K562 (cell line): ENCODE measurements around the gene MYBL2. TPM values are rescaled to one million over a fixed set of nuclear protein-coding genes. Genes with fewer than 3 reads are reported as not detected.

Experiments used
- ARID3B ChIP-seq: fragments of 250-450 bp; sonication (Bioruptor Pico); IDR thresholded peaks from 2 replicates; pipeline ENCODE4 v1.4.0; 2020; ENCODE audit warnings: borderline replicate concordance
- CREB5 ChIP-seq: fragments of 250-450 bp; sonication (Bioruptor Pico); IDR thresholded peaks from 2 replicates; pipeline ENCODE4 v1.5.0; 2020; ENCODE audit warnings: mild to moderate bottlenecking
- ELF4 ChIP-seq: fragments of 450-650 bp; formaldehyde crosslinking; IDR thresholded peaks from 2 replicates; pipeline ENCODE4 v1.4.0; 2022; ENCODE audit warnings: missing genetic modification characterization
- HIVEP1 ChIP-seq: fragments of 250-450 bp; sonication (Bioruptor Pico); IDR thresholded peaks from 2 replicates; pipeline ENCODE4 v1.4.0; 2020; ENCODE audit warnings: mild to moderate bottlenecking
- MAFG ChIP-seq: fragments of 450-650 bp; conservative IDR thresholded peaks from 2 replicates; pipeline ENCODE4 v1.6.1; 2016; ENCODE audit warnings: missing genetic modification characterization, missing compliant biosample characterization
- MLLT1 ChIP-seq, 2 experiments: fragments of 450-650 bp; IDR thresholded peaks; 2 replicates each; pipeline ENCODE4 v1.6.1; 2016
- MLX ChIP-seq, 2 experiments: fragments of 450-650 bp in 1 of 2; sonication (generic) in 1 of 2; formaldehyde crosslinking; conservative IDR thresholded peaks; 2 replicates each; pipeline versions ENCODE4 v1.4.0 to v1.8.1; 2020 to 2022; ENCODE audit warnings: mild to moderate bottlenecking in 1 of 2, missing genetic modification reagents in 1 of 2
- NFRKB ChIP-seq: fragments of 450-650 bp; IDR thresholded peaks from 2 replicates; pipeline ENCODE4 v1.6.1; 2016; ENCODE audit warnings: low read depth
- SPI1 ChIP-seq: IDR thresholded peaks from 2 replicates; pipeline ENCODE4 v1.6.1; 2011; ENCODE audit warnings: low read depth, low read length, control low read depth, borderline replicate concordance
- TBL1XR1 ChIP-seq, 2 experiments: IDR thresholded peaks; 2 replicates each; pipeline ENCODE4 v1.6.1; 2012; ENCODE audit warnings: improper control_type of control experiment in 2 of 2, low read length in 2 of 2, mild to moderate bottlenecking in 1 of 2
- TRIM24 ChIP-seq, 2 experiments: fragments of 450-650 bp; IDR thresholded peaks; 2 replicates each; pipeline ENCODE4 v1.6.1; 2016
- ZNF316 ChIP-seq: fragments of 450-650 bp; IDR thresholded peaks from 2 replicates; pipeline ENCODE4 v1.6.1; 2016
- ZNF449 ChIP-seq: fragments of 250-450 bp; sonication (Bioruptor Pico); IDR thresholded peaks from 2 replicates; pipeline ENCODE4 v1.8.0; 2022; ENCODE audit warnings: moderate library complexity, mild to moderate bottlenecking, inconsistent platforms
- ZNF551 ChIP-seq: fragments of 250-450 bp; sonication (Bioruptor Pico); IDR thresholded peaks from 2 replicates; pipeline ENCODE4 v1.5.0; 2021; ENCODE audit warnings: mild to moderate bottlenecking, moderate library complexity
- ZNF75A ChIP-seq: fragments of 450-650 bp; formaldehyde crosslinking; IDR thresholded peaks from 2 replicates; pipeline ENCODE4 v1.4.0; 2020; ENCODE audit warnings: mild to moderate bottlenecking
- polyA plus RNA-seq, 8 experiments: library from polyadenylated mRNA; depleted of rRNA in 4 of 8; stranded (reverse) in 5 of 8; unstranded in 3 of 8; fragments of >200 nt; fragmentation: Nextera tagmentation in 2 of 8; fragmentation: Illumina TruSeq in 1 of 8; extraction: Ambion mirVana in 2 of 8; extraction: Trizol in 1 of 8; gene quantifications; 2 replicates each; pipeline versions ENCODE4 v1.2.1 to v1.2.3, GENCODE V29; 2011 to 2014; ENCODE audit warnings: inconsistent platforms in 1 of 8, missing spikeins in 1 of 8
- total RNA-seq, 7 experiments: library from RNA; depleted of rRNA in 6 of 7; stranded (reverse); fragments of >200 nt in 6 of 7; fragmentation: Illumina TruSeq in 2 of 7; extraction: Trizol in 2 of 7; gene quantifications; 2 replicates each; pipeline versions ENCODE4 v1.2.1 to v1.2.3, GENCODE V29; 2011 to 2021; ENCODE audit warnings: low replicate concordance in 1 of 7

The MYBL2 gene
- total and polyA plus RNA-seq, 9 of the 15 experiments (the other 6 are each of a cell fraction or from before 2014, with no cell fraction given) = 4.4 to 169 (median 52.5) TPM

- TF ChIP-seq CREB5 (CRISPR knock-in tag) (no peak), SPI1 (no peak), TRIM24 (IDR thresholded peaks at IDR 0.05) (peak; percentile 74 to 88), MLX (CRISPR knock-in tag; conservative IDR thresholded peaks at IDR 0.05) (no peak), ELF4 (CRISPR knock-in tag) (0 out of 2 replicates have a peak, but pooled peaks have one; percentile 40), MLLT1 (IDR thresholded peaks at IDR 0.05) (peak in 1 of 2 experiments; percentile 75; a peak in 1 of 4 replicates), ZNF316 (no peak), ARID3B (CRISPR knock-in tag) (no peak), HIVEP1 (CRISPR knock-in tag) (no peak), MAFG (tag) (no peak), ZNF449 (CRISPR knock-in tag) (no peak), TBL1XR1 (IDR thresholded peaks at IDR 0.05; ENCODE audit: low read length in 2 of 2) (peak in 1 of 2 experiments; percentile 93; a peak in 2 of 4 replicates), ZNF75A (CRISPR knock-in tag) (no peak), ZNF551 (CRISPR knock-in tag) (no peak), NFRKB (no peak)
Measured at GRCh38 chr20:43690943-43691598, 24.2 kb downstream of the MYBL2 start (continued).
